ENCODE measurements around the gene CAPN13.

- TF ChIP-seq EGR1 (IDR thresholded peaks at IDR 0.05) (no peak), TAF1 (IDR thresholded peaks at IDR 0.05; ENCODE audit: low read depth) (no peak), CREB1 (IDR thresholded peaks at IDR 0.05; ENCODE audit: low read depth) (no peak), MAX (IDR thresholded peaks at IDR 0.05) (no peak), TCF12 (IDR thresholded peaks at IDR 0.05; ENCODE audit: low read depth) (no peak)
These were observed 84.1 kb downstream of the CAPN13 start for GRCh38 chr2:30722936-30723725.
